Thyroid gland (tissue), 4 donors: ENCODE results near the gene FOXP1. TPM values are rescaled to one million over a fixed set of nuclear protein-coding genes. Genes with fewer than 3 reads are reported as not detected.
"Not testable (repeated sequence)": the region's sequence is repeated elsewhere in the genome, so short reads cannot be mapped to it uniquely, and the experiment has no call there.

Experiments used
- DNase-seq, 2 donors: peaks; one replicate each; pipeline ENCODE4 v3.0.0-alpha.2; 2019
- H3K27ac ChIP-seq, 3 donors: fragments of 200-600 bp; sonication (generic); 1 replicate in 2 of 3; 2 replicates in 1 of 3; pipeline ENCODE4 v1.5.1; 2016 to 2019; ENCODE audit warnings: mild to moderate bottlenecking in 1 of 3, moderate library complexity in 1 of 3
- H3K27me3 ChIP-seq: fragments of 200-600 bp; sonication (generic); one replicate; pipeline ENCODE4 v1.5.1; 2019
- H3K36me3 ChIP-seq, 2 donors: fragments of 200-600 bp; sonication (generic); one replicate each; pipeline ENCODE4 v1.5.1; 2016 to 2019
- H3K4me1 ChIP-seq, 2 donors: fragments of 200-600 bp; sonication (generic); one replicate each; pipeline ENCODE4 v1.5.1; 2017 to 2019
- H3K4me3 ChIP-seq, 3 donors: fragments of 200-600 bp; sonication (generic); replicated peaks in 1 of 3; 1 replicate in 2 of 3; 2 replicates in 1 of 3; pipeline ENCODE4 v1.5.1; 2016; ENCODE audit warnings: mild to moderate bottlenecking in 1 of 3
- H3K9me3 ChIP-seq: fragments of 200-600 bp; sonication (generic); one replicate; pipeline ENCODE4 v1.5.1; 2017
- POLR2A ChIP-seq, 2 donors: fragments of 450-650 bp; IDR thresholded peaks; one replicate each; pipeline ENCODE4 v1.6.1; 2017; ENCODE audit warnings: antibody characterized with exemption in 2 of 2, mild to moderate bottlenecking in 2 of 2, moderate library complexity in 1 of 2
- WGBS, 2 donors: methylation state at CpG; one replicate each; pipeline ENCODE4 v1.1.5; 2017; 5-methylcytosine and 5-hydroxymethylcytosine counted together
- intact Hi-C: fragments of 100-400 bp; cut with DNase I; formaldehyde crosslinking; loops from one replicate; pipeline ENCODE4 v1.15.1; 2023
- total RNA-seq, 4 donors: library from RNA; depleted of rRNA; stranded (reverse); fragments of >200 nt; gene quantifications; one replicate each; pipeline ENCODE4 v1.2.3, GENCODE V29; 2016
- TF ChIP-seq, protein P1 (sequence below), 6 experiments: fragments of 200-600 bp in 3 of 6; fragments of 450-650 bp in 3 of 6; sonication (generic) in 3 of 6; IDR thresholded peaks; one replicate each; pipeline ENCODE4 v1.5.1; 2016 to 2019; ENCODE audit warnings: antibody characterized with exemption in 6 of 6, mild to moderate bottlenecking in 2 of 6, inconsistent platforms in 1 of 6, moderate library complexity in 1 of 6

FOXP1 gene
- total RNA-seq, 4 donors from 2014 or later = 111 to 187 (median 141) TPM

DNA sequence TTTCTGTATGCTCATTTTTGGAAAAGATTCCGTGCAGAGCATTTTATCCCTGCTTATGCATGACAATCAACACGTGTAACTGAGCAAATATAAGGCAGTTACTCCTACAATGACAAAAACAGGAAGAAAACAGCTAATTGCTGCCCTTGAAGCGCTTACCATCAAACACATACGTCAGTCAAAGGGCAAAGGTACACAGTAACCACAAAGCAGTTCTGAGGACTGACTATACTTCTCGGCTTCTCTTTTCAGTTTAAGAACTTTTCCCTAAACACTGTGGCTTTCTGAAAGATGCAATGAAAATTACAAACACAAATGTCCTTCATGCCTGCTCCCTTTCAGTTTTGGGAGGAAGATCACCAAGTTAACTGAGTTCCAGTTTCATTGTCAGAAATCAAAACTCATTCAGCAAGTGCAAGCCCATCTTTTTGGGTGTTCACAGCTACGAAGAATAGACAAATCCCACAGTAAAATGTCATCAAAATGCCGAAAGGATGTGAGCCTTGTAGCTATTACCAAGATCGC lies 602.8 kb downstream of the FOXP1 start:
- WGBS, 2 donors = 83 to 87% methylated on average over 8 of the region's 8 CpGs
- DNase-seq = no peak
- intact Hi-C loops = no loop called here

DNA sequence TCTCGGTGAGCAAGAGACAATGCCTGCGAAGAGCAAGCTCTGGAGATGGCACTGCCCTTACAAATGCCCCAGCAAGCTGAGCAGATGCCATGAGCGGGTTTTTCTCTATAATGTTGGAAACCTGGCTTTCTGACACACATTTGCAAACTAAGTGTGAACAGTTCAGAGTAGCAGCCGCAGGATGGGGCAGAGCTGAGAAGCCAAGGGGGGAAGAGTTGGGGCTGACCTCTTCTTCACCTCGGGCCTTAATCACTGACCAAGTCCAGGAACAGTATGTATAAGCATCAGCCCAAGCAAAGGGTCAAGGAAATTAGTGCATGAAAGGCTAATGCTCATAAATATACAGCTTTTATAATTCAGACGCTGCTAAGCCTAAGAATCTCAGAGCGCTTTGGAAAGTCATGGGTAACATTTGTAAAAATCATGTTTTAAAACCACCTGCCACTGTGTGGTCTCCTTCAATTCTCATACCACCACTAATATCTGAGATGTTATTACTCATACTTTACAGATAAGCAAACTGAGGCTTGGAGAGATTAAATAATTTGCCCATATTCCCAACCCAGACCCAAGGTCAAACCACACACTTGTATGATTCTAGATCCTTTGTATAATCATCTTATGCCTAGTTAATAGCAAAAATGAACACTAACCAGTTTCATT lies 603.4 kb downstream of the FOXP1 start:
- no peaks in the 10 kb centered on the region for H3K9me3 ChIP-seq
- intact Hi-C loops = no loop called here
- H3K4me1 ChIP-seq = peaks cover 30 to 34% of the 10 kb centered on the region in 2 donors
- peaks cover 18 to 26% of the 10 kb centered on the region in 2 donors for H3K36me3 ChIP-seq
- TF ChIP-seq, protein P1, sequence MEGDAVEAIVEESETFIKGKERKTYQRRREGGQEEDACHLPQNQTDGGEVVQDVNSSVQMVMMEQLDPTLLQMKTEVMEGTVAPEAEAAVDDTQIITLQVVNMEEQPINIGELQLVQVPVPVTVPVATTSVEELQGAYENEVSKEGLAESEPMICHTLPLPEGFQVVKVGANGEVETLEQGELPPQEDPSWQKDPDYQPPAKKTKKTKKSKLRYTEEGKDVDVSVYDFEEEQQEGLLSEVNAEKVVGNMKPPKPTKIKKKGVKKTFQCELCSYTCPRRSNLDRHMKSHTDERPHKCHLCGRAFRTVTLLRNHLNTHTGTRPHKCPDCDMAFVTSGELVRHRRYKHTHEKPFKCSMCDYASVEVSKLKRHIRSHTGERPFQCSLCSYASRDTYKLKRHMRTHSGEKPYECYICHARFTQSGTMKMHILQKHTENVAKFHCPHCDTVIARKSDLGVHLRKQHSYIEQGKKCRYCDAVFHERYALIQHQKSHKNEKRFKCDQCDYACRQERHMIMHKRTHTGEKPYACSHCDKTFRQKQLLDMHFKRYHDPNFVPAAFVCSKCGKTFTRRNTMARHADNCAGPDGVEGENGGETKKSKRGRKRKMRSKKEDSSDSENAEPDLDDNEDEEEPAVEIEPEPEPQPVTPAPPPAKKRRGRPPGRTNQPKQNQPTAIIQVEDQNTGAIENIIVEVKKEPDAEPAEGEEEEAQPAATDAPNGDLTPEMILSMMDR (IDR thresholded peaks at IDR 0.05) = no peak
- no peak for TF ChIP-seq POLR2A (IDR thresholded peaks at IDR 0.05)
- H3K27me3 ChIP-seq = no peaks in the 10 kb centered on the region
- peak overlapping the region in 1 of 3 donors; percentile 96 for H3K27ac ChIP-seq
- no peak overlapping the region for H3K4me3 ChIP-seq
- 93 to 95% methylated on average over 7 of the region's 7 CpGs for WGBS, 2 donors
- DNase-seq = no peak

More for the DNA sequence above, 602.8 kb downstream of the FOXP1 start:
- peak overlapping the region in 2 of 3 donors; percentile 2 to 96 for H3K27ac ChIP-seq
- H3K36me3 ChIP-seq = peaks cover 18 to 24% of the 10 kb centered on the region in 2 donors
- H3K4me3 ChIP-seq = no peak overlapping the region
- H3K9me3 ChIP-seq = no peaks in the 10 kb centered on the region
- no peaks in the 10 kb centered on the region for H3K27me3 ChIP-seq
- TF ChIP-seq POLR2A (IDR thresholded peaks at IDR 0.05) = no peak
- TF ChIP-seq, protein P1 (IDR thresholded peaks at IDR 0.05) = no peak
- peaks cover 30 to 34% of the 10 kb centered on the region in 2 donors for H3K4me1 ChIP-seq

DNA sequence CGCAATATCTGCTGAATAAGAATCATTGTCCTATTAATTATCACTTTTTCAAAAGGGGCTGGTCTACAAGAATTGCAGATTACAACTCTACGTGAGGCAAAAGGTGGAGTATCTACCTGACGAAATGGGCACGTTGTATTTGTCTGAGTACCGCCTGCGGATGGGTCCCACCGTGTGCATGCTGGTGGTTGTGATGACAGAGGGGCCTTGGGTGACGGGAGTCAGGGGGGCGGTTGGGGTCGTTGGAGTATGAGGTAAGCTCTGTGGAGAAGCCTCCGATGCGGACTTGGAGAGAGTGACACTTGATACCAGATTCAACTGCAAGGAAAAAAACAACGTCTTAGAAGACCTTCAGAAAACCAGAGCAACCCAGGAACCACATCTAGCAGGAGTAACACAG lies 605.8 kb downstream of the FOXP1 start:
- H3K27ac ChIP-seq = no peak overlapping the region
- 95 to 96% methylated on average over 13 of the region's 13 CpGs for WGBS, 2 donors
- intact Hi-C loops = no loop called here
- H3K27me3 ChIP-seq = no peaks in the 10 kb centered on the region
- H3K4me3 ChIP-seq = no peak overlapping the region
- peaks cover 18 to 30% of the 10 kb centered on the region in 2 donors for H3K36me3 ChIP-seq
- peaks cover 15 to 16% of the 10 kb centered on the region in 2 donors for H3K4me1 ChIP-seq
- TF ChIP-seq, protein P1 (IDR thresholded peaks at IDR 0.05) = no peak
- no peak for TF ChIP-seq POLR2A (IDR thresholded peaks at IDR 0.05)
- H3K9me3 ChIP-seq = no peaks in the 10 kb centered on the region
- no peak for DNase-seq

DNA sequence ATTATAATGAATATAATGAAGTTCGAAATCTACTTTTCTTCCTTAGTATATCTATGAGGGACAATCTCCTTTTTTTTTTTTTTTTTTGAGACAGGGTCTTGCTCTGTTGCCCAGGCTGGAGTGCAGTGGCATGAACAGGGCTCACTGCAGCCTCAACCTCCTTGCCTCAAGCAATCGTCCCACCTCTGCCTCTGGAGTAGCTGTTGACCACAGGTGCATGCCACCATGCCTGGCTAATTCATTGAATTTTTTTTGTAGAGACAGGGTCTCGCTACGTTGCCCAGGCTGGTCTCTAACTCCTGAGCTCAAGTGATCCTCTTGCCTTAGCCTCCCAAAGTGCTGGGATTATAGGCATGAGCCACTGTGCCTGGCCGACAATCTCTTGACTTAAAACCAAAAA lies 607.5 kb downstream of the FOXP1 start:
- H3K27ac ChIP-seq, H3K9me3 ChIP-seq, DNase-seq, intact Hi-C loops, H3K27me3 ChIP-seq, H3K4me1 ChIP-seq, H3K4me3 ChIP-seq: not testable (repeated sequence)
- peaks cover 18 to 30% of the 10 kb centered on the region in 2 donors for H3K36me3 ChIP-seq
- WGBS, 2 donors = 89 to 97% methylated on average over 5 of the region's 5 CpGs

DNA sequence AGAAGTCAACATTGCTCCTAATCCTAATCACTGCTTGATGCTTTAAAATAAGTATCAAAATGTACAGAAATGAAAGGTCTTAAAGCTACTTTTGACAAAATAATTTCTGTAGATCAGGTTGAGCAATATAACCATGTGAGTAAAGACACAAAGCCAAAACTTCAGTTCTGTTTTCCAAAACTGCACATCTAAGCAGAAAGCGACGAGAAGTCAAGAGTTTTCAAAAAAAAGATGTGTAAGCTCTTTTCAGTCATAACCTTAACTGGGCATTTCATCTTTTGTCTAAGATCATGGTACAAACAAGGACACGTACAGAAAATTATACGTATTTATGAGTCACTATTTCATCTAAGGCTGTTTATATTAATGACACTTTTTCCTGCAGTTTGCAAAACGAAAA lies 608.8 kb downstream of the FOXP1 start:
- no peaks in the 10 kb centered on the region for H3K27me3 ChIP-seq
- no peaks in the 10 kb centered on the region for H3K4me1 ChIP-seq
- H3K9me3 ChIP-seq = no peaks in the 10 kb centered on the region
- H3K36me3 ChIP-seq = peaks cover 29 to 36% of the 10 kb centered on the region in 2 donors
- intact Hi-C loops = no loop called here
- no peak overlapping the region for H3K27ac ChIP-seq
- H3K4me3 ChIP-seq = no peak overlapping the region
- TF ChIP-seq POLR2A (IDR thresholded peaks at IDR 0.05) = no peak
- TF ChIP-seq, protein P1 (IDR thresholded peaks at IDR 0.05) = no peak
- no peak for DNase-seq
- WGBS, 2 donors = 89 to 92% methylated on average over 5 of the region's 5 CpGs
